Measurements from ENCODE around the gene RET. TPM values are rescaled to one million over a fixed set of nuclear protein-coding genes. Genes with fewer than 3 reads are reported as not detected.

RET gene
- total RNA-seq, 4 donors from 2014 or later, result 1.4 to 3.9 (median 1.8) TPM

DNA sequence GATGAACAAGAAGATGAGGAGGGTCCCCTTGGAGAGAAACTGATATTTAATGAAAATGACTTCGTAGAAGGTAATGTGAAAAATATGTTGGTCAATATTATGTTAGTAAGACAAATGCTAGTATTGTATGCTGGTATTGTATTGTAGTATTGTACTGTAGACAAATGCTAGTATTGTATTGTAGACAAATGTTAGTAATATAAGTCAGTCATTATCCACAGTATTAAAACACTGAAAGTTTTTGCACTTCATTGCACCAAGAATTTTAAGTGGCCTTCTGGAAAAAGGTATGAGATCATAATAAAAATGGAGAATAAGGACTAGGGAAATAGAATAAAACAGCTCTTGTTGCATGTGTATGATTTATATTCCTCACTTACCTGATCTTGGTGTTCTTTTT, 78.9 kb downstream of the RET start:
- no peak for ATAC-seq
- H3K4me1 ChIP-seq, result peaks cover 11 to 75% (median 21%) of the 10 kb centered on the region in 3 donors

DNA sequence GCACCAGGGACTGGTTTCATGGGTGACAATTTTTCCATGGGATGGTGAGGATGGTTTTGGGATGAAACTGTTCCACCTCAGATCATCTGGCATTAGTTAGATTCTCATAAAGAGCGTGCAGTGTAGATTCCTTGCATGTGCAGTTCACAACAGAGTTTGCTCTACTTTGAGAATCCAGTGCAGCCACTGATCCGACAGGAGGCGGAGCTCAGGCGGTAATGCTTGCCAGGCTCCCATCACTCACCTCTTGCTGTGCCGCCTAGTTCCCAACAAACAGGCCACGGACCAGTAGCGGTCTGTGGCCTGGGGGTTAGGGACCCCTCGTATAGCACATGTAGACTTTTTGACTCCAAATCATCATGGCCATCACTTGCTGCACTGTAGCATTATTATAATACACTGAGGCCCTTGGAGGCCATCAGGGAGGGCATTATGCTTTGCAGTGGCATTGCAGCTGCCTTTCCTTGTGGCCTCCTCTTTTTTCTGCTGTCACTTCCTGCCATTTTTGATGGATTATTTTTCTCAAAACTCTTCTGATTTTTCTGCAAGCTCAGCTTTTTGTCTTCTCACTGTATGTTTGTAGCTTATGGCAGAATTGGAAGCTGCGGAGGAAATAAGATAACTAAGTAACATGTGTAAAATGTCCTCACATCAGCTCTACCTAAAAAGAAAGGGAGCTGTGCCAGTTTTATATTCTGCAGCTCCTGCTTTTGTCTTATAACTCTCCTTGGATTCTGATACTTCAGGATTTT, 79.9 kb downstream of the RET start:
- TF ChIP-seq EP300 (IDR thresholded peaks at IDR 0.05) (no peak), POLR2AphosphoS5 (IDR thresholded peaks at IDR 0.05) (no peak), POLR2A (IDR thresholded peaks at IDR 0.05) (no peak)
- TF ChIP-seq, protein P1, sequence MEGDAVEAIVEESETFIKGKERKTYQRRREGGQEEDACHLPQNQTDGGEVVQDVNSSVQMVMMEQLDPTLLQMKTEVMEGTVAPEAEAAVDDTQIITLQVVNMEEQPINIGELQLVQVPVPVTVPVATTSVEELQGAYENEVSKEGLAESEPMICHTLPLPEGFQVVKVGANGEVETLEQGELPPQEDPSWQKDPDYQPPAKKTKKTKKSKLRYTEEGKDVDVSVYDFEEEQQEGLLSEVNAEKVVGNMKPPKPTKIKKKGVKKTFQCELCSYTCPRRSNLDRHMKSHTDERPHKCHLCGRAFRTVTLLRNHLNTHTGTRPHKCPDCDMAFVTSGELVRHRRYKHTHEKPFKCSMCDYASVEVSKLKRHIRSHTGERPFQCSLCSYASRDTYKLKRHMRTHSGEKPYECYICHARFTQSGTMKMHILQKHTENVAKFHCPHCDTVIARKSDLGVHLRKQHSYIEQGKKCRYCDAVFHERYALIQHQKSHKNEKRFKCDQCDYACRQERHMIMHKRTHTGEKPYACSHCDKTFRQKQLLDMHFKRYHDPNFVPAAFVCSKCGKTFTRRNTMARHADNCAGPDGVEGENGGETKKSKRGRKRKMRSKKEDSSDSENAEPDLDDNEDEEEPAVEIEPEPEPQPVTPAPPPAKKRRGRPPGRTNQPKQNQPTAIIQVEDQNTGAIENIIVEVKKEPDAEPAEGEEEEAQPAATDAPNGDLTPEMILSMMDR (IDR thresholded peaks at IDR 0.05), result no peak
- Histone ChIP-seq H3K36me3 (peaks cover 0 to 6% of the 10 kb centered on the region in 2 donors), H3K9me3 (no peaks in the 10 kb centered on the region), H3K4me1 (peaks cover 3 to 64% (median 17%) of the 10 kb centered on the region in 3 donors), H3K4me3 (no peak overlapping the region), H3K27me3 (no peaks in the 10 kb centered on the region), H3K27ac (no peak overlapping the region)
- no peak for ATAC-seq
- WGBS, 2 donors (ENCODE audit: low coverage in 1 of 2), result 79 to 100% methylated on average over 1 to 8 of the region's 9 CpGs

More for the DNA sequence above, 78.9 kb downstream of the RET start:
- WGBS, 2 donors (ENCODE audit: low coverage in 1 of 2), result 88 to 92% methylated on average over 1 of the region's 1 CpG
- Histone ChIP-seq H3K4me3 (no peak overlapping the region), H3K36me3 (no peaks in the 10 kb centered on the region), H3K9me3 (no peaks in the 10 kb centered on the region), H3K27me3 (no peaks in the 10 kb centered on the region), H3K27ac (no peak overlapping the region)
- TF ChIP-seq, protein P1 (IDR thresholded peaks at IDR 0.05), result no peak
- TF ChIP-seq POLR2A (IDR thresholded peaks at IDR 0.05) (no peak), POLR2AphosphoS5 (IDR thresholded peaks at IDR 0.05) (no peak), EP300 (IDR thresholded peaks at IDR 0.05) (no peak)

DNA sequence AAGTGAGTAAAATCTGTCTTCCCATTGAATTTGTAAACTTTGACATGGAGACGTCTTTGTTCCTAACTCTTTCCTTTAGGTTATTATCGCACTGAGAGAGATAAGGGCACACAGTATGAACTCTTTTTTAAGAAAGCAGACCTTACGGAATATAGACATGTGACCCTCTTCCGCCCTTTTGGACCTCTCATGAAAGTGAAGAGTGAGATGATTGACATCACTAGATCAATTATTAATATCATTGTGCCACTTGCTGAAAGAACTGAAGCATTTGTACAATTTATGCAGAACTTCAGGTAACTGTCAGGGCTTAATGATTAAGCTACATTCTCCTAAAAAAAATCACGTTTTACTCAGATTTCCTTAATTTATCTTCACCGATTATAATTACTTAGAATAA, 81.8 kb downstream of the RET start:
- WGBS, 2 donors (ENCODE audit: low coverage in 1 of 2), result 92 to 96% methylated on average over 6 of the region's 6 CpGs
- TF ChIP-seq POLR2A (IDR thresholded peaks at IDR 0.05) (no peak), EP300 (IDR thresholded peaks at IDR 0.05) (no peak), POLR2AphosphoS5 (IDR thresholded peaks at IDR 0.05) (no peak)
- TF ChIP-seq, protein P1 (IDR thresholded peaks at IDR 0.05), result no peak
- Histone ChIP-seq H3K9me3 (no peaks in the 10 kb centered on the region), H3K27me3 (no peaks in the 10 kb centered on the region), H3K27ac (no peak overlapping the region), H3K36me3 (peaks cover 0 to 24% of the 10 kb centered on the region in 2 donors), H3K4me1 (peaks cover 3 to 53% (median 17%) of the 10 kb centered on the region in 3 donors), H3K4me3 (no peak overlapping the region)
- ATAC-seq, result no peak

DNA sequence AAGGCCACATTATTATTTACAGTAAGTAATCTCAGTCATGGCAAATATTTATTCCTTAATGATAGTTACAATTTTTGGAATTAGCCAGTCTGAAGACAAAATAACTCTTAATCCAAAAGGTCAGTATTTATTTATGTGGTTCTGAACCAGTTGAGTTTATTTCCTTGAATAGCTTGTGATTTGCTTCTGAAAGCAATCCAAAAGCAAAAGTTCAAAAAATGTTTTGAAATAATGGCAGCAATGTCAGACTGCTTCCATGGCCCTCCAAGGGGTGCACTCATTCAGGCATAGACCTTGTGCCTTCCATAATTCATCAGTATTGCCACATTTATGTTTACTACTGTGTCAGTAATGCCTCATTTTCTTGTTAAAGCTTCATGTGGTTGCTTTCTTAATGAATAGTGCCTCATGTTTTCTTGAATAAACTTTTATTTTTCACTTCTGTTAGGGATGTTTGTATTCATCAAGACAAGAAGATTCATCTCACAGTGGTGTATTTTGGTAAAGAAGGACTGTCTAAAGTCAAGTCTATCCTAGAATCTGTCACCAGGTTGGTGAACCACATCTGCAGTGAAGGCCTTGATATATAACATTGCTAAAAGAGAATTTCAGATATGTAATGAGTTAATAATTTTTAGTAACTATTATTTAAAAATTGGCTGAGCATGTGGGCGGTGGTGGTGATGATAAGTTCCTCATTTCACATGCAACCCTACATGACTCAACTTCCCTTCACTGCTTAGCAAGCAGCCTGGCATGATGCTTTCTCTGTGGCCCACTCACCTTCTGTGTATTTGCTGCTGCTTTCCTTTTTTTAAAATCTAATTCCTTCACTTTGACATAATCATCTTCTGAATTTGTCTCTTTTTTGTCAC, 83.4 kb downstream of the RET start:
- no peaks in the 10 kb centered on the region for H3K27me3 ChIP-seq
- H3K4me1 ChIP-seq, result peaks cover 0 to 36% (median 12%) of the 10 kb centered on the region in 3 donors
- WGBS, 2 donors (ENCODE audit: low coverage in 1 of 2), result 33 to 50% methylated on average over 1 of the region's 1 CpG
- H3K36me3 ChIP-seq, result peaks cover 0 to 27% of the 10 kb centered on the region in 2 donors
- TF ChIP-seq EP300 (IDR thresholded peaks at IDR 0.05) (no peak), POLR2AphosphoS5 (IDR thresholded peaks at IDR 0.05) (peak; percentile 69)
- peak overlapping the region in 2 of 4 donors; percentile 6 to 15 for H3K27ac ChIP-seq
- ATAC-seq, result no peak
- no peaks in the 10 kb centered on the region for H3K9me3 ChIP-seq
- no peak overlapping the region for H3K4me3 ChIP-seq

DNA sequence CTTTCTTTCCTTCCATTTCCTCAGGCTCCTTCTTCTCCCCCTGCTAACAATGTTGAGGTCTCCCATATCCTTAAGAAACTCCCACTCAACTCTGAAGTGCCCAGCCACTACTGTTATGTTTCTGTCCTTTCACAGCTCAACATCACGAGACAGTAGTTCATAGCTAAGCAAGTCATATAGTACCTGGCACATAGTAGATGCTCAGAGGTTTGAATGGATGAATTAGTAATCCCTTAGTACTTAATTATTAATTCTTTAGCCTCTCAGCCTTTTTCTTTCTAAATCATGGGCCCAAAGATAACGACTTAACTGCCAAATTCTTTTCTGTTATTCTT, 84.0 kb downstream of the RET start:
- Histone ChIP-seq H3K27ac (no peak overlapping the region), H3K36me3 (peaks cover 0 to 27% of the 10 kb centered on the region in 2 donors), H3K27me3 (no peaks in the 10 kb centered on the region), H3K4me1 (peaks cover 0 to 34% (median 12%) of the 10 kb centered on the region in 3 donors), H3K4me3 (no peak overlapping the region), H3K9me3 (no peaks in the 10 kb centered on the region)
- TF ChIP-seq POLR2A (IDR thresholded peaks at IDR 0.05) (no peak), EP300 (IDR thresholded peaks at IDR 0.05) (no peak), POLR2AphosphoS5 (IDR thresholded peaks at IDR 0.05) (no peak)
- 79 to 88% methylated on average over 2 of the region's 2 CpGs for WGBS, 2 donors (ENCODE audit: low coverage in 1 of 2)
- ATAC-seq, result no peak
